ENCODE results near the gene SORT1.

The SORT1 gene

GRCh38 chr1:109365642-109366204, 32.0 kb downstream of the SORT1 start:
- TF ChIP-seq ZC3H10 (CRISPR knock-in tag; IDR thresholded peaks at IDR 0.05) (no peak), SNAI2 (CRISPR knock-in tag; IDR thresholded peaks at IDR 0.05) (no peak), CSDC2 (CRISPR knock-in tag; IDR thresholded peaks at IDR 0.05) (no peak), ARNTL (CRISPR knock-in tag; IDR thresholded peaks at IDR 0.05; ENCODE audit: borderline replicate concordance, low read depth) (no peak), RARB (CRISPR knock-in tag; IDR thresholded peaks at IDR 0.05) (no peak), OSR1 (CRISPR knock-in tag; IDR thresholded peaks at IDR 0.05) (no peak), ZNF8 (CRISPR knock-in tag; IDR thresholded peaks at IDR 0.05) (no peak), ZFP30 (CRISPR knock-in tag; IDR thresholded peaks at IDR 0.05) (no peak), ZNF70 (CRISPR knock-in tag; IDR thresholded peaks at IDR 0.05) (no peak), BACH2 (CRISPR knock-in tag; IDR thresholded peaks at IDR 0.05; ENCODE audit: borderline replicate concordance) (no peak), CSRNP3 (CRISPR knock-in tag; IDR thresholded peaks at IDR 0.05) (no peak), PATZ1 (CRISPR knock-in tag; IDR thresholded peaks at IDR 0.05; ENCODE audit: borderline replicate concordance) (no peak), TCF4 (CRISPR knock-in tag; IDR thresholded peaks at IDR 0.05; ENCODE audit: borderline replicate concordance) (no peak), GLIS3 (CRISPR knock-in tag; IDR thresholded peaks at IDR 0.05) (no peak), ISL1 (CRISPR knock-in tag; IDR thresholded peaks at IDR 0.05) (no peak)
- TF ChIP-seq, protein P1, sequence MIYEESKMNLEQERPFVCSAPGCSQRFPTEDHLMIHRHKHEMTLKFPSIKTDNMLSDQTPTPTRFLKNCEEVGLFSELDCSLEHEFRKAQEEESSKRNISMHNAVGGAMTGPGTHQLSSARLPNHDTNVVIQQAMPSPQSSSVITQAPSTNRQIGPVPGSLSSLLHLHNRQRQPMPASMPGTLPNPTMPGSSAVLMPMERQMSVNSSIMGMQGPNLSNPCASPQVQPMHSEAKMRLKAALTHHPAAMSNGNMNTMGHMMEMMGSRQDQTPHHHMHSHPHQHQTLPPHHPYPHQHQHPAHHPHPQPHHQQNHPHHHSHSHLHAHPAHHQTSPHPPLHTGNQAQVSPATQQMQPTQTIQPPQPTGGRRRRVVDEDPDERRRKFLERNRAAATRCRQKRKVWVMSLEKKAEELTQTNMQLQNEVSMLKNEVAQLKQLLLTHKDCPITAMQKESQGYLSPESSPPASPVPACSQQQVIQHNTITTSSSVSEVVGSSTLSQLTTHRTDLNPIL (CRISPR knock-in tag; IDR thresholded peaks at IDR 0.05; ENCODE audit: low read depth) = no peak
- TF ChIP-seq, protein P2, sequence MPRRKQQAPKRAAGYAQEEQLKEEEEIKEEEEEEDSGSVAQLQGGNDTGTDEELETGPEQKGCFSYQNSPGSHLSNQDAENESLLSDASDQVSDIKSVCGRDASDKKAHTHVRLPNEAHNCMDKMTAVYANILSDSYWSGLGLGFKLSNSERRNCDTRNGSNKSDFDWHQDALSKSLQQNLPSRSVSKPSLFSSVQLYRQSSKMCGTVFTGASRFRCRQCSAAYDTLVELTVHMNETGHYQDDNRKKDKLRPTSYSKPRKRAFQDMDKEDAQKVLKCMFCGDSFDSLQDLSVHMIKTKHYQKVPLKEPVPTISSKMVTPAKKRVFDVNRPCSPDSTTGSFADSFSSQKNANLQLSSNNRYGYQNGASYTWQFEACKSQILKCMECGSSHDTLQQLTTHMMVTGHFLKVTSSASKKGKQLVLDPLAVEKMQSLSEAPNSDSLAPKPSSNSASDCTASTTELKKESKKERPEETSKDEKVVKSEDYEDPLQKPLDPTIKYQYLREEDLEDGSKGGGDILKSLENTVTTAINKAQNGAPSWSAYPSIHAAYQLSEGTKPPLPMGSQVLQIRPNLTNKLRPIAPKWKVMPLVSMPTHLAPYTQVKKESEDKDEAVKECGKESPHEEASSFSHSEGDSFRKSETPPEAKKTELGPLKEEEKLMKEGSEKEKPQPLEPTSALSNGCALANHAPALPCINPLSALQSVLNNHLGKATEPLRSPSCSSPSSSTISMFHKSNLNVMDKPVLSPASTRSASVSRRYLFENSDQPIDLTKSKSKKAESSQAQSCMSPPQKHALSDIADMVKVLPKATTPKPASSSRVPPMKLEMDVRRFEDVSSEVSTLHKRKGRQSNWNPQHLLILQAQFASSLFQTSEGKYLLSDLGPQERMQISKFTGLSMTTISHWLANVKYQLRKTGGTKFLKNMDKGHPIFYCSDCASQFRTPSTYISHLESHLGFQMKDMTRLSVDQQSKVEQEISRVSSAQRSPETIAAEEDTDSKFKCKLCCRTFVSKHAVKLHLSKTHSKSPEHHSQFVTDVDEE (CRISPR knock-in tag; IDR thresholded peaks at IDR 0.05) = no peak
- ATAC-seq = no peak

- no peak for ATAC-seq
- TF ChIP-seq, protein P3, sequence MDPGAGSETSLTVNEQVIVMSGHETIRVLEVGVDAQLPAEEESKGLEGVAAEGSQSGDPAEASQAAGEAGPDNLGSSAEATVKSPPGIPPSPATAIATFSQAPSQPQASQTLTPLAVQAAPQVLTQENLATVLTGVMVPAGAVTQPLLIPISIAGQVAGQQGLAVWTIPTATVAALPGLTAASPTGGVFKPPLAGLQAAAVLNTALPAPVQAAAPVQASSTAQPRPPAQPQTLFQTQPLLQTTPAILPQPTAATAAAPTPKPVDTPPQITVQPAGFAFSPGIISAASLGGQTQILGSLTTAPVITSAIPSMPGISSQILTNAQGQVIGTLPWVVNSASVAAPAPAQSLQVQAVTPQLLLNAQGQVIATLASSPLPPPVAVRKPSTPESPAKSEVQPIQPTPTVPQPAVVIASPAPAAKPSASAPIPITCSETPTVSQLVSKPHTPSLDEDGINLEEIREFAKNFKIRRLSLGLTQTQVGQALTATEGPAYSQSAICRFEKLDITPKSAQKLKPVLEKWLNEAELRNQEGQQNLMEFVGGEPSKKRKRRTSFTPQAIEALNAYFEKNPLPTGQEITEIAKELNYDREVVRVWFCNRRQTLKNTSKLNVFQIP (CRISPR knock-in tag; IDR thresholded peaks at IDR 0.05; ENCODE audit: borderline replicate concordance, low read depth) = no peak
- TF ChIP-seq ZFP3 (CRISPR knock-in tag; IDR thresholded peaks at IDR 0.05) (no peak), CSRNP3 (CRISPR knock-in tag; IDR thresholded peaks at IDR 0.05) (no peak), GLIS3 (CRISPR knock-in tag; IDR thresholded peaks at IDR 0.05) (no peak), PPARA (CRISPR knock-in tag; IDR thresholded peaks at IDR 0.05; ENCODE audit: borderline replicate concordance) (no peak), ZFP30 (CRISPR knock-in tag; IDR thresholded peaks at IDR 0.05) (no peak), ZNF8 (CRISPR knock-in tag; IDR thresholded peaks at IDR 0.05) (no peak), ZNF565 (CRISPR knock-in tag; conservative IDR thresholded peaks at IDR 0.05; ENCODE audit: low read depth) (no peak), OSR1 (CRISPR knock-in tag; IDR thresholded peaks at IDR 0.05) (no peak), PATZ1 (CRISPR knock-in tag; IDR thresholded peaks at IDR 0.05; ENCODE audit: borderline replicate concordance) (no peak), ARNTL (CRISPR knock-in tag; IDR thresholded peaks at IDR 0.05; ENCODE audit: borderline replicate concordance, low read depth) (no peak), SNAI2 (CRISPR knock-in tag; IDR thresholded peaks at IDR 0.05) (no peak), ISL1 (CRISPR knock-in tag; IDR thresholded peaks at IDR 0.05) (no peak), ESRRG (CRISPR knock-in tag; IDR thresholded peaks at IDR 0.05) (no peak), ZC3H10 (CRISPR knock-in tag; IDR thresholded peaks at IDR 0.05) (no peak), BACH2 (CRISPR knock-in tag; IDR thresholded peaks at IDR 0.05; ENCODE audit: borderline replicate concordance) (no peak), TOX (CRISPR knock-in tag; IDR thresholded peaks at IDR 0.05; ENCODE audit: borderline replicate concordance) (no peak)
- TF ChIP-seq, protein P1 (CRISPR knock-in tag; IDR thresholded peaks at IDR 0.05; ENCODE audit: low read depth) = no peak
These were observed 36.1 kb downstream of the SORT1 start for GRCh38 chr1:109361649-109362048.

Measured in SK-N-SH treated with all-trans-retinoic acid at 6 μM for 48 hours (cell line).